SK-N-SH treated with all-trans-retinoic acid at 6 μM for 48 hours (cell line): ENCODE results near the gene CPVL.

Source experiments
- ARNTL ChIP-seq: fragments of 450-650 bp; formaldehyde crosslinking; IDR thresholded peaks from 2 replicates; pipeline ENCODE4 v1.5.0; 2020; ENCODE audit warnings: low read depth, mild to moderate bottlenecking, moderate library complexity, borderline replicate concordance
- BACH2 ChIP-seq: fragments of 250-450 bp; sonication (Bioruptor Pico); IDR thresholded peaks from 2 replicates; pipeline ENCODE4 v1.9.0; 2021; ENCODE audit warnings: mild to moderate bottlenecking, borderline replicate concordance
- CSDC2 ChIP-seq: fragments of 250-450 bp; sonication (Bioruptor Pico); IDR thresholded peaks from 2 replicates; pipeline ENCODE4 v1.5.0; 2020; ENCODE audit warnings: mild to moderate bottlenecking, moderate library complexity
- PPARA ChIP-seq: fragments of 250-450 bp; sonication (Bioruptor Pico); IDR thresholded peaks from 2 replicates; pipeline ENCODE4 v1.5.0; 2020; ENCODE audit warnings: mild to moderate bottlenecking, borderline replicate concordance
- TOX ChIP-seq: fragments of 250-450 bp; sonication (Bioruptor Pico); IDR thresholded peaks from 2 replicates; pipeline ENCODE4 v1.8.0; 2021; ENCODE audit warnings: mild to moderate bottlenecking, moderate library complexity, borderline replicate concordance
- TSHZ2 ChIP-seq: fragments of 250-450 bp; sonication (Bioruptor Pico); IDR thresholded peaks from 2 replicates; pipeline ENCODE4 v1.5.0; 2020; ENCODE audit warnings: mild to moderate bottlenecking, moderate library complexity
- ZFP3 ChIP-seq: fragments of 250-450 bp; sonication (Bioruptor Pico); IDR thresholded peaks from 2 replicates; pipeline ENCODE4 v1.5.0; 2020; ENCODE audit warnings: mild to moderate bottlenecking, moderate library complexity
- ZFP30 ChIP-seq: fragments of 450-650 bp; formaldehyde crosslinking; IDR thresholded peaks from 2 replicates; pipeline ENCODE4 v1.5.0; 2022; ENCODE audit warnings: mild to moderate bottlenecking, moderate library complexity
- TF ChIP-seq, protein P1 (sequence below): fragments of 250-450 bp; sonication (Bioruptor Pico); IDR thresholded peaks from 2 replicates; pipeline ENCODE4 v1.5.1; 2020; ENCODE audit warnings: low read depth, mild to moderate bottlenecking, moderate library complexity
- TF ChIP-seq, protein P2 (sequence below): fragments of 250-450 bp; sonication (Bioruptor Pico); IDR thresholded peaks from 2 replicates; pipeline ENCODE4 v1.8.0; 2020; ENCODE audit warnings: mild to moderate bottlenecking, moderate library complexity, borderline replicate concordance

- no peak for TF ChIP-seq TOX (CRISPR knock-in tag)
- TF ChIP-seq BACH2: no peak
- TF ChIP-seq, protein P1, sequence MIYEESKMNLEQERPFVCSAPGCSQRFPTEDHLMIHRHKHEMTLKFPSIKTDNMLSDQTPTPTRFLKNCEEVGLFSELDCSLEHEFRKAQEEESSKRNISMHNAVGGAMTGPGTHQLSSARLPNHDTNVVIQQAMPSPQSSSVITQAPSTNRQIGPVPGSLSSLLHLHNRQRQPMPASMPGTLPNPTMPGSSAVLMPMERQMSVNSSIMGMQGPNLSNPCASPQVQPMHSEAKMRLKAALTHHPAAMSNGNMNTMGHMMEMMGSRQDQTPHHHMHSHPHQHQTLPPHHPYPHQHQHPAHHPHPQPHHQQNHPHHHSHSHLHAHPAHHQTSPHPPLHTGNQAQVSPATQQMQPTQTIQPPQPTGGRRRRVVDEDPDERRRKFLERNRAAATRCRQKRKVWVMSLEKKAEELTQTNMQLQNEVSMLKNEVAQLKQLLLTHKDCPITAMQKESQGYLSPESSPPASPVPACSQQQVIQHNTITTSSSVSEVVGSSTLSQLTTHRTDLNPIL (CRISPR knock-in tag): no peak
- TF ChIP-seq ZFP3 (CRISPR knock-in tag): no peak
- TF ChIP-seq ARNTL: no peak
- TF ChIP-seq TSHZ2 (CRISPR knock-in tag): no peak
- TF ChIP-seq, protein P2, sequence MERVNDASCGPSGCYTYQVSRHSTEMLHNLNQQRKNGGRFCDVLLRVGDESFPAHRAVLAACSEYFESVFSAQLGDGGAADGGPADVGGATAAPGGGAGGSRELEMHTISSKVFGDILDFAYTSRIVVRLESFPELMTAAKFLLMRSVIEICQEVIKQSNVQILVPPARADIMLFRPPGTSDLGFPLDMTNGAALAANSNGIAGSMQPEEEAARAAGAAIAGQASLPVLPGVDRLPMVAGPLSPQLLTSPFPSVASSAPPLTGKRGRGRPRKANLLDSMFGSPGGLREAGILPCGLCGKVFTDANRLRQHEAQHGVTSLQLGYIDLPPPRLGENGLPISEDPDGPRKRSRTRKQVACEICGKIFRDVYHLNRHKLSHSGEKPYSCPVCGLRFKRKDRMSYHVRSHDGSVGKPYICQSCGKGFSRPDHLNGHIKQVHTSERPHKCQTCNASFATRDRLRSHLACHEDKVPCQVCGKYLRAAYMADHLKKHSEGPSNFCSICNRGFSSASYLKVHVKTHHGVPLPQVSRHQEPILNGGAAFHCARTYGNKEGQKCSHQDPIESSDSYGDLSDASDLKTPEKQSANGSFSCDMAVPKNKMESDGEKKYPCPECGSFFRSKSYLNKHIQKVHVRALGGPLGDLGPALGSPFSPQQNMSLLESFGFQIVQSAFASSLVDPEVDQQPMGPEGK (CRISPR knock-in tag): no peak
- no peak for TF ChIP-seq PPARA (CRISPR knock-in tag)
- no peak for TF ChIP-seq ZFP30
- TF ChIP-seq CSDC2 (CRISPR knock-in tag): no peak
Observed at GRCh38 chr7:28999895-29000716, 146.2 kb downstream of the CPVL start.
